Thymus (tissue), 11 donors: ENCODE data around the gene NUP98. TPM values are rescaled to one million over a fixed set of nuclear protein-coding genes. Genes with fewer than 3 reads are reported as not detected.
"Not testable (repeated sequence)": the region's sequence is repeated elsewhere in the genome, so short reads cannot be mapped to it uniquely, and the experiment has no call there.

Experiments
- DNase-seq, 9 donors: peaks; one replicate each; pipeline ENCODE4 v3.0.0-alpha.2; 2013; ENCODE audit warnings: low spot score in 9 of 9, low read depth in 6 of 9, missing footprints in 1 of 9
- H3K27ac ChIP-seq, 2 donors: one replicate each; pipeline ENCODE4 v1.5.1; 2013; ENCODE audit warnings: control low read depth in 1 of 2, low read depth in 1 of 2, low read length in 1 of 2, mild to moderate bottlenecking in 1 of 2, moderate library complexity in 1 of 2
- H3K27me3 ChIP-seq, 2 donors: one replicate each; pipeline ENCODE4 v1.5.1; 2013; ENCODE audit warnings: low read length in 1 of 2; ENCODE audit not compliant: control insufficient read depth in 2 of 2, insufficient read depth in 1 of 2
- H3K36me3 ChIP-seq, 2 donors: one replicate each; pipeline ENCODE4 v1.5.1; 2013; ENCODE audit warnings: low read length in 1 of 2, mild to moderate bottlenecking in 1 of 2, moderate library complexity in 1 of 2; ENCODE audit not compliant: control insufficient read depth in 2 of 2, insufficient read depth in 2 of 2
- H3K4me1 ChIP-seq, 2 donors: one replicate each; pipeline ENCODE4 v1.5.1; 2013; ENCODE audit warnings: low read length in 2 of 2; ENCODE audit not compliant: control insufficient read depth in 2 of 2, insufficient read depth in 2 of 2
- H3K4me3 ChIP-seq, 2 donors: one replicate each; pipeline ENCODE4 v1.5.1; 2013; ENCODE audit warnings: low read length in 2 of 2, control low read depth in 1 of 2, mild to moderate bottlenecking in 1 of 2
- H3K9me3 ChIP-seq, 2 donors: one replicate each; pipeline ENCODE4 v1.5.1; 2013; ENCODE audit warnings: low read length in 1 of 2, mild to moderate bottlenecking in 1 of 2; ENCODE audit not compliant: control insufficient read depth in 2 of 2, insufficient read depth in 1 of 2
- WGBS: extraction: QIAGEN DNeasy Blood & Tissue Kit; methylation state at CpG from one replicate; pipeline ENCODE4 v1.1.7; 2013; 5-methylcytosine and 5-hydroxymethylcytosine counted together
- polyA plus RNA-seq: library from polyadenylated mRNA; stranded (reverse); fragments of 200-250 nt; gene quantifications from one replicate; pipeline ENCODE4 v1.2.3, GENCODE V29; 2013
- total RNA-seq: library from RNA; stranded (reverse); fragments of 120-200 nt; gene quantifications from one replicate; pipeline ENCODE4 v1.2.4, GENCODE V29; 2013
- donor health status: healthy.

Gene NUP98
- total and polyA plus RNA-seq, 2 donors, result 23.0 to 59.0 TPM

GRCh38 chr11:3652514-3652913 lies 144.8 kb downstream of the NUP98 start:
- not testable (repeated sequence) for H3K27me3 ChIP-seq, H3K36me3 ChIP-seq, H3K9me3 ChIP-seq, DNase-seq, H3K27ac ChIP-seq, H3K4me3 ChIP-seq, H3K4me1 ChIP-seq
- WGBS, result 97% methylated on average over 2 of the region's 3 CpGs

DNA sequence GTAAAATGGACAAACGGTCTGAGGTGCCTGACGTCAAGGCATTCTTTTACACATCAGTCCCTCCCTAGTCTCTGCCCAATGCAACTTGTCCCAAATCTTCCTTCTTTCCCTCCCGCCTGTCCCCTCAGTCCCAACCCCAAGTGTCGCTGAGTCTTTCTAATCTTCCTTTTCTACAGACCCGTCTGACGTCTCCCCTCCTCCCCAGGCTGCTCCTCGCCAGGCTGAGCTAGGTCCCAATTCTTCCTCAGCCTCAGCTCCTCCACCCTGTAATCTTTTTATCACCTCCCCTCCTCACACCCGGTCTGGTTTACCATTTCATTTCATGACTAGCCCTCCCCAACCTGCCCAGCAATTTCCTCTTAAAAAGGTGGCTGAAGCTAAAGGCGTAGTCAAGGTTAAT lies 148.0 kb downstream of the NUP98 start:
- H3K4me3 ChIP-seq, result not testable (repeated sequence)

DNA sequence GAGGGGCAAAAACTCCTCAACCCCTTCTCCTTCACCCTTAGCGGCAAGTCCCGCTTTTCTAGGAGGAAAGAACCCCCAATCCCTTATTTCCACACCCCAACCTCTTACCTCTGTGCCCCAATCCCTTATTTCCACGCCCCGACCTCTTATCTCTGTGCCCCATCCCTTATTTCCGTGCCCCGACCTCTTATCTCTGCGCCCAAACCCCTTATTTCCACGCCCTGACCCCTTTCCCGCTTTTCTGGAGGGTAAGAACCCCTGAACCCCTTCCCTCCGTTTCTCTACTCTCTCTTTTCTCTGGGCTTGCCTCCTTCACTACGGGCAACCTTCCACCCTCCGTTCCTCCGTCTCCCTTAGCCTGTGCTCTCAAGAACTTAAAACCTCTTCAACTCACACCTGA lies 148.5 kb downstream of the NUP98 start:
- H3K9me3 ChIP-seq, H3K4me1 ChIP-seq, H3K4me3 ChIP-seq, H3K27ac ChIP-seq, H3K36me3 ChIP-seq, DNase-seq: not testable (repeated sequence)
- H3K27me3 ChIP-seq, result peaks cover 0 to 18% of the 10 kb centered on the region in 2 donors
- WGBS, result 96% methylated on average over 13 of the region's 13 CpGs

More for the DNA sequence above, 148.0 kb downstream of the NUP98 start:
- H3K9me3 ChIP-seq, DNase-seq, H3K36me3 ChIP-seq, H3K27ac ChIP-seq, H3K4me1 ChIP-seq: not testable (repeated sequence)
- WGBS, result 78% methylated on average over 9 of the region's 9 CpGs
- H3K27me3 ChIP-seq, result peaks cover 0 to 13% of the 10 kb centered on the region in 2 donors

- Histone ChIP-seq H3K27ac (no peak overlapping the region), H3K4me1 (peaks cover 7 to 8% of the 10 kb centered on the region in 2 donors), H3K27me3 (peaks cover 5 to 45% of the 10 kb centered on the region in 2 donors), H3K9me3 (peaks cover 0 to 8% of the 10 kb centered on the region in 2 donors), H3K36me3 (no peaks in the 10 kb centered on the region), H3K4me3 (no peak overlapping the region)
- WGBS, result 86% methylated on average over 7 of the region's 7 CpGs
- DNase-seq, result no peak
Measured at GRCh38 chr11:3645552-3645951, 151.8 kb downstream of the NUP98 start.

DNA sequence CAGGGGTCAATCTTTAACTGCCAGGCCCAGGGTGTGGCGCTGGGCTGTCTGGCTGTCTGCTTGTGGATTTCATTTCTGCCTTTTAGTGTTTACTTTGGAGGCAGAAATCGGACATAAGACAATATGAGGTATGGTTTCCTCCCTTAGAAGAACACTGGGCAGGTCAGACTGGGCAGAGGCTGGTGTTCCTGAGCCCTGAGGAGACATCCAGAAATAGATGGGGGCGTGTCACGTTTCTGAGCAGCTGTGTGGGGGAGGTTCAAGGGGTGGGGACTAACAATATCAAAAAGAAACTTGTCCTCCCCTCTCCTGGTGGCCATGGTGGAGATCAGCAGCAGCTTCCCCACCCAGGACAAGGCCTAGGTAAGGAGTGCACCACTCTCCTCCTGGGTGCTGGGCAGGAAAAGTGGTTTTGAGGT lies 152.5 kb downstream of the NUP98 start, which contains the start of gene ART1:
ART1 (plus strand) TSS at position 312 of the 419 bp plus-strand sequence. CDS start 14,086 bp downstream, outside the sequence.
- Histone ChIP-seq H3K27me3 (peaks cover 5 to 50% of the 10 kb centered on the region in 2 donors), H3K36me3 (no peaks in the 10 kb centered on the region), H3K9me3 (peaks cover 0 to 8% of the 10 kb centered on the region in 2 donors), H3K4me1 (peaks cover 7 to 8% of the 10 kb centered on the region in 2 donors), H3K27ac (no peak within 1 kb of the TSS), H3K4me3 (no peak within 1 kb of the TSS)
- DNase-seq, result no peak
- 83% methylated on average over 4 of the region's 4 CpGs for WGBS

- peaks cover 5 to 49% of the 10 kb centered on the region in 2 donors for H3K27me3 ChIP-seq
- not testable (repeated sequence) for H3K27ac ChIP-seq, H3K36me3 ChIP-seq, H3K9me3 ChIP-seq, H3K4me1 ChIP-seq, H3K4me3 ChIP-seq, DNase-seq
- WGBS, result 67% methylated on average over 11 of the region's 11 CpGs
Measured at GRCh38 chr11:3643102-3643546, 154.2 kb downstream of the NUP98 start.

DNA sequence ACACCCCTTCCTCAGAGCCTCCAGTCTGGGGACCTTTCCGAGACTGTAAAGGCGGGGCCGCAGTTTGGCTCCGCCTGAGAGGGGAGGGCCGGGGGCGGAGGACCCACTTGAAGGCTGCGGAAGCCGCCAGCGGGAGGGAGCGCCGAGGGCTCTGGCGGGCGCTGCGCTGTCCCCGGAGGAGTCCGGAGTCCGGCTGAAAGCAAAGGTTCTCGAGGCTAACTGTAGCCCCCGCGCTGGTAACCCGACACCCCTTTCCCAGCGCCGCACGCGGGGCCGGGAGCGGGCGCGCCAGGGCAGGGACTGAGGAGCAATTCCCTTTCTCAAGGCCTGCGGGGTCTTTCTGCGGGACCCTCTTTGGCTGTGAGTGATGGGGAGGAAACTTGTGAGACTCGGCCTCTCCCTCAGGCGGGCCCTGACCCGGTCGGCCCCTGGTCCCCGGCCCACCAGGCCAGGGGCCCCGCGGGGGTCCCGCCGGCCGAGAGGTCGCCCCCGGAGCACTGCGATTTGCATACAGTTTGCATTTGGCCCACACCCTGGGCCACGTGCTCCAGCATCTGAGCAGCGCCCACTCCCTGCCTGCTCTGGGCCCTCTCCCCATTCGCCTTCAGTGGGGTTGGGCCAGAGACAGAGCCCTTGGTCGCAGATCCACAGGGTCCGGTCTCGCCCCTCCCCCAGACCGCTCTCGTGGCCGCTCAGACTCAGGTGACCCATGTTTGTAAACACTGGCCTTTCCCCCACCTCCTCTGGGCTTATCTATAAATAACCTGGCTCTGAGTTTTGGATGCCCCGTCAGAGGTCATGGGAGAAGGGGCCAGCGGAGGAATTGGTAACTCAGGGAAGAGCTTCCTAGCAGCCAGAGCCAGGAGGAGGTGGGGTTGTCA lies 155.0 kb downstream of the NUP98 start:
- no peaks in the 10 kb centered on the region for H3K36me3 ChIP-seq
- no peak overlapping the region for H3K27ac ChIP-seq
- peak overlapping the region; percentile 38 to 49 for H3K4me3 ChIP-seq
- H3K27me3 ChIP-seq, result peaks cover 5 to 49% of the 10 kb centered on the region in 2 donors
- WGBS, result 3% methylated on average over 55 of the region's 55 CpGs
- H3K4me1 ChIP-seq, result peaks cover 7 to 8% of the 10 kb centered on the region in 2 donors
- H3K9me3 ChIP-seq, result peaks cover 0 to 8% of the 10 kb centered on the region in 2 donors
- DNase-seq, result peak; percentile 6 to 90 (median 54)

DNA sequence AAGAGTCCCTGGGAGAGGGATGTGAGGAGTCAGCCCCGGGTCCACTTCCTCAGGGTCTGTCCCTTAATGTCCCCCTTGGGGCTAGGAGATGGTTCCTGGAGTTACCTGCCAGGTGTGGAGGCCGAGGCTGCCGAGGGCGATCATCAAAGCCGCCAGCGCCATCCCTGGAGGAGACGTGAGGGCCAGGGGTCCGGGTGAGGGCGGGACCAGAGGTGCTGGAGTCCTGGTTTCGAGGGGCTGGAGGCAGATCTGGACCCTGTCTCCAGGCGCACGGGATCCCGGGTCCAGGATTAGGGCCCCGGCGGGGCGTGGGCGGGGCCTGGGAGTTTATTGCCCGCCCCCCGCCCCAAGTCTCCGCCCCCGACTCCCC lies 155.7 kb downstream of the NUP98 start, which contains the start of gene ART5:
ART5 (minus strand) TSS at position 292 of the 370 bp plus-strand sequence; CDS start at position 162, 130 bp downstream.
- Histone ChIP-seq H3K4me1 (peaks cover 7 to 8% of the 10 kb centered on the region in 2 donors), H3K9me3 (peaks cover 0 to 8% of the 10 kb centered on the region in 2 donors), H3K36me3 (no peaks in the 10 kb centered on the region), H3K27me3 (peaks cover 5 to 49% of the 10 kb centered on the region in 2 donors), H3K27ac (no peak within 1 kb of the TSS), H3K4me3 (peak within 1 kb of the TSS; percentile 38 to 49)
- no peak for DNase-seq
- 35% methylated on average over 21 of the region's 21 CpGs for WGBS

GRCh38 chr11:3641191-3641590 lies 156.2 kb downstream of the NUP98 start:
- Histone ChIP-seq H3K4me1 (peaks cover 7 to 8% of the 10 kb centered on the region in 2 donors), H3K9me3 (peaks cover 0 to 8% of the 10 kb centered on the region in 2 donors), H3K4me3 (no peak overlapping the region), H3K36me3 (no peaks in the 10 kb centered on the region), H3K27me3 (peaks cover 5 to 49% of the 10 kb centered on the region in 2 donors), H3K27ac (no peak overlapping the region)
- DNase-seq, result no peak
- WGBS, result 77% methylated on average over 8 of the region's 8 CpGs
